Measurements from ENCODE around the gene EFNA2. TPM values are rescaled to one million over a fixed set of nuclear protein-coding genes. Genes with fewer than 3 reads are reported as not detected.

Gene EFNA2
- total RNA-seq, 1 experiment from 2014 or later: 12.2 TPM

GRCh38 chr19:1258707-1259205 lies 26.9 kb upstream of the EFNA2 start:
- no peaks in the 10 kb centered on the region for H3K27me3 ChIP-seq (ENCODE audit: insufficient read depth, low read length)
- peak overlapping the region; percentile 31 to 41; a peak in 3 of 4 replicates for H3K4me3 ChIP-seq (replicated peaks in 1 of 2; ENCODE audit: low read depth in 1 of 2, low read length in 2 of 2)
- peak overlapping the region; percentile 90 for H3K27ac ChIP-seq (ENCODE audit: low read depth, low read length)
- peak overlapping the region; percentile 65 for H3K9ac ChIP-seq (ENCODE audit: low read length)
- ChIA-PET POLR2A (interaction anchor here (1.6 to 4.4 kb wide), 2 partner anchors 11 to 15 kb away, joined by 5 to 54 read pairs; partner anchors contain the start of gene CIRBP), RAD21 (ENCODE audit: low non-redundant PET in 1 of 2, low total read pairs in 2 of 2, uncharacterized antibody in 2 of 2, unreplicated experiment in 2 of 2) (no interaction called here), CTCF (interaction anchor here (1.9 kb wide), 1 partner anchor 7 kb away, joined by 8 read pairs; no protein-coding TSS in a partner anchor)
- peaks cover 45 to 94% of the 10 kb centered on the region in 2 experiments for H3K4me1 ChIP-seq (ENCODE audit: control insufficient read depth in 1 of 2, insufficient read depth in 2 of 2, low read length in 2 of 2)
- BruUV-seq (replicated peaks): no TSS peak
- H3K9me2 ChIP-seq (ENCODE audit: insufficient read depth): no peaks in the 10 kb centered on the region
- no peaks in the 10 kb centered on the region for H3K9me3 ChIP-seq (ENCODE audit: control insufficient read depth in 1 of 2, insufficient read depth in 1 of 2, low read depth in 1 of 2, low read length in 2 of 2)
- H4K20me1 ChIP-seq (ENCODE audit: insufficient read depth): no peaks in the 10 kb centered on the region; the same call in 1 of the 2 replicates
- peaks cover 53% of the 10 kb centered on the region for H3K79me2 ChIP-seq (ENCODE audit: insufficient read depth, low read length)
- intact Hi-C loops (cut with micrococcal nuclease): no loop called here
- peak overlapping the region; percentile 76 for H3K4me2 ChIP-seq (ENCODE audit: low read length)
- ATAC-seq (no peak), DNase-seq (ENCODE audit: low read depth, low spot score) (no peak)
- H3K36me3 ChIP-seq (ENCODE audit: control insufficient read depth in 1 of 2, insufficient read depth in 2 of 2, low read length in 2 of 2): peaks cover 23 to 37% of the 10 kb centered on the region in 2 experiments
- no peak overlapping the region for H2AFZ ChIP-seq (ENCODE audit: low read depth, low read length, poor library complexity, severe bottlenecking)
- TF ChIP-seq RAD21 (IDR thresholded peaks at IDR 0.05; ENCODE audit: low read depth) (no peak), CTCF (IDR thresholded peaks at IDR 0.05 in 2 of 3, conservative IDR thresholded peaks at IDR 0.05 in 1 of 3; ENCODE audit: borderline replicate concordance in 1 of 3, insufficient read depth in 1 of 3, low read depth in 2 of 3, low read length in 2 of 3) (no peak), ATF3 (IDR thresholded peaks at IDR 0.05) (no peak), JUND (IDR thresholded peaks at IDR 0.05) (no peak), POLR2A (IDR thresholded peaks at IDR 0.05; ENCODE audit: borderline replicate concordance, extremely low read depth, insufficient read depth, insufficient read length) (no peak), ELF1 (IDR thresholded peaks at IDR 0.05; ENCODE audit: borderline replicate concordance, low read depth) (no peak), EZH2 (IDR thresholded peaks at IDR 0.05) (no peak), POLR2AphosphoS5 (IDR thresholded peaks at IDR 0.05; ENCODE audit: low read depth, low read length) (no peak), CBX3 (IDR thresholded peaks at IDR 0.05; ENCODE audit: low read depth) (no peak), YY1 (IDR thresholded peaks at IDR 0.05; ENCODE audit: extremely low read depth, insufficient replicate concordance, low read depth, low read length) (no peak), EGR1 (IDR thresholded peaks at IDR 0.05; ENCODE audit: low read depth) (no peak), SRF (IDR thresholded peaks at IDR 0.05; ENCODE audit: low read depth) (no peak), CEBPB (IDR thresholded peaks at IDR 0.05; ENCODE audit: low read depth) (no peak), MAX (IDR thresholded peaks at IDR 0.05) (no peak), ZBTB33 (IDR thresholded peaks at IDR 0.05; ENCODE audit: extremely low read depth, insufficient replicate concordance, low read length) (no peak), EZH2phosphoT487 (IDR thresholded peaks at IDR 0.05; ENCODE audit: borderline replicate concordance) (no peak), ZNF274 (IDR thresholded peaks at IDR 0.05; ENCODE audit: low read depth, low read length) (no peak), ZFX (IDR thresholded peaks at IDR 0.05) (no peak), SIN3A (IDR thresholded peaks at IDR 0.05; ENCODE audit: low read depth) (no peak)
